CD4-positive, alpha-beta T cell treated with Interleukin-4 for 1 hour (primary cell): ENCODE measurements around the gene BCAS1.
"Not testable (repeated sequence)": the region's sequence is repeated elsewhere in the genome, so short reads cannot be mapped to it uniquely, and the experiment has no call there.

Experiments used
- DNase-seq, 2 donors: peaks; one replicate each; pipeline ENCODE4 v3.0.0-alpha.2; 2020 to 2022

The BCAS1 gene

GRCh38 chr20:54013471-54013870, 56.9 kb downstream of the BCAS1 start:
- DNase-seq = no peak

DNA sequence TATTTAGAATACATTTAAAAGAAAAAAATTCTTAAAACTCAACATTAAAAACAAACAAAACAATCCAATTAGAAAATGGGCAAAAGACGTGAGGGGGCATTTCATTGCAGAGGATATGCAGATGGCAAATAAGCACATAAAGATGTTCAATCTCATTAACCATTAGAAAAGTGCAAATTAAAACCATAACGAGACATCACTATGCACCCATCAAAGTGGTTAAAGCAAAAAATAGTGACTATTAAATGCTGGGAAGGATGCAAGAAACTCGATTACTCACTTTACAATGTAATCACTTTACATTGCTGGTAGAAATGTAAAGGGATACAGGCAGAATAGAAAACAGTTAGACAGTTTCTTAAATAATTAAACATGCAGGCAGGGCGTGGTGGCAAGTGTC, 59.0 kb downstream of the BCAS1 start:
- DNase-seq = no peak

DNA sequence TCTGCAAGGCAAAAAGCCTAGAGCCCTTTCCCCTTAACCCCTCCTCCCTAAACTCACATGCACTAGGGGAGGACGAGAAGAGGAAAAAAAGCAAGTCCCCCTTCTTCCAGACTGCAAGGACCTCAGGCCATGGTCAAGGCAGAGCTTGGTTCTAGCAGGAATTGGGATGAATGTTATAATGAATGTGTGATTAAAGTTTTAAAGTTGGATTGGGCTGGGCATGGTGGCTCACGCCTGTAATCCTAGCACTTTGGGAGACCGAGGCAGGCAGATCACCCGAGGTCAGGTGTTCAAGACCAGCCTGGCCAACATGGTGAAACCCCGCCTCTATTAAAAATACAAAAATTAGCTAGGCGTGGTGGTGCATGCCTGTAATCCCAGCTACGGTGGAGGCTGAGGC, 64.2 kb downstream of the BCAS1 start:
- DNase-seq = not testable (repeated sequence)

DNA sequence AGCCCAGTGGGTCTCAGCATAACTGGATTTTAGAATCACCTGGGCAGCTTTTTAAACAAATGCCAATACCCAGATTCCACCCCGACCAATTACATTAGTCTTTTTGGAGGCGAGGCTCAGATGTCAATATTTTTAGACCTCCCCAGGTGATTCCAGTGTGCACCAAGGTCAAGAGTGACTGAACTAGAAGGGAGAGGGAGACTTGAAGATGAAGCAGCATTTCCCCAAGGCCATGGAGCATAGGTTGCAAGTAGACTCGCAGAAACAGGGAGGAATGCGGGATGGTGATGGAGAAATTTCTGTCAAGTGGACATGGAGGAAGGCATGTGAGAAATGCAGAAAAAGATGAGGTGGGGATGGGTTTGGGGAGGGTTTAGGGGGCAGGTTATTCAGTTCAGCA, 64.9 kb downstream of the BCAS1 start:
- DNase-seq = no peak

- DNase-seq = no peak
Measured at GRCh38 chr20:54004445-54004844, 65.9 kb downstream of the BCAS1 start.

DNA sequence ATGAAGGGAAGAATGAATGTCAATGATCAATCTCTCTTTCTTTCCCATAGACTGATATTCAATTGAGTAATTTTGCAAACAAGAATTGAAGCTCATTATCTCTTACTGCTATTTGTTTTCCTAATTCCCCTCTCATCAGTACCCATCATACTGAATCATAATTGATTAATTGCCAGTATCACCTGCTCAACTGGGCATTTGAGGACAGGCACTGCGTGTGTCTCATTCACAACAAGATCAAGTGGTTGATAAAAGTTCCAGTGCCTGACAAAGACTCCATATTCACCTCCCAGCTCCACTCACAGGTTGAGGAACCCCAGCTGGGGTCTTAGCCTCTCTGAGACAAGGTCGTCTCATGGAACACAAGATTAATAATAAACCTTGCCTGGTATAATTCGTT, 67.7 kb downstream of the BCAS1 start:
- no peak for DNase-seq

DNA sequence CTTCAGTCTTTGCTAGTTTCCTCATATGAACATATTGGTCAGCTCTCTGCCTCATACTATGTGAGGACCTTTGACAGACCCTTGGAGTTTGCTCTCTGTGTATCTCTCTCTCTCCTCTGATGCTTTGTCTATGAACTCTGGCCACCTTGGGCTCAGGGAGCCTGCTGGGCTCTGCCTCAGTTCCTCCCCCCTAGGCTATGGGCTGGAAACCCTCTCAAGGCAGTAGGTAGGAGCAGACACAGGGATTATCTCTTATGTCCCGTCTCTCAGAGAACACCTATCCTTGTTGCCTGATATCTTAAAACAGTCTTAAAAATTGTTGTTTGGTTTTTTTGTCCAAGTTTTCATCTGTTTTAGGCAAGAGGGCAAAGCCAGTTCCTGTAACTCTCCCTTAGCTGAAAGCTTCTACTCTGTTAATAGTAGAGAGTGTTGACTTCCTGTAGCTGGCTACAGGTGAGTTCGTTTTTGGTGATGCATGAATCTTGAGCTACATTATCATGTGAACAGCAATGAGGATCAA, 68.3 kb downstream of the BCAS1 start:
- DNase-seq = no peak

DNA sequence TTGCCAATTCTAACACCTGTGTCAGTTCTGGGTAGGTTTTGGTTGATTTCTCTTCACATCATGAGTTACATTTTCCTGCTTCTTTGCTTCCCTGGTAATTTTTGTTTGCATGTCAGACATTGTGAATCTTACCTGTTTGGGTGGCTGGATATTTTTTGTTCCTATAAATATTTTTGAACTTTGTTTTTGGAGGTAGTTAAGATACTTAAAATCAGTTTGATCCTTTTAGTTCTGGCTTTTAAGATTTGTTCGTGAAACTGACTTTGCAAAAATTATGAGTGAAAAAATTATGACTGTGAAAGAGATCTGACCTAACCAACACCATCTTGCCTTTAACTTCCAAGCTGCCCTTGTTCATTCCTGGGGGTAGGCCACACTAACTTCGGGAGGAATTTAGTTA, 69.5 kb downstream of the BCAS1 start:
- DNase-seq = no peak

- no peak for DNase-seq
Measured at GRCh38 chr20:54000262-54000661, 70.1 kb downstream of the BCAS1 start.

DNA sequence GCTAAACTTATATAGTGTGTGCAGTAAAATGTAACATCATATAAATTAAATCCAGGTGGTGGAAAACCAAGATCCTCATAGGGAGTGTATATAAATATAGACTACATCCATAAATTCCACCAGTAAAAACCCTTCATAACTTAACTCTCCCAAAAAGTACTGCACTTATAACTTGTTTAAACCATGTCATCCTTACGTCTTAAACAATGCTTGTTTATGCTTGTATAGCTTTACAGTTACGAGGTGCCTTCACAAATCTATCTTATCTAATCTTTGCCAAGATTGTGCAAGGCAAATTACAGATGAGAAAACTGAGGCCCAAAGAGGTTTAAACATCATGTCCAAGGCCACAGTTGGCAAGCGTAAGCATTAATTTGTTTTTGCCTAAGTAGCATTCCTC, 71.3 kb downstream of the BCAS1 start:
- no peak for DNase-seq

DNA sequence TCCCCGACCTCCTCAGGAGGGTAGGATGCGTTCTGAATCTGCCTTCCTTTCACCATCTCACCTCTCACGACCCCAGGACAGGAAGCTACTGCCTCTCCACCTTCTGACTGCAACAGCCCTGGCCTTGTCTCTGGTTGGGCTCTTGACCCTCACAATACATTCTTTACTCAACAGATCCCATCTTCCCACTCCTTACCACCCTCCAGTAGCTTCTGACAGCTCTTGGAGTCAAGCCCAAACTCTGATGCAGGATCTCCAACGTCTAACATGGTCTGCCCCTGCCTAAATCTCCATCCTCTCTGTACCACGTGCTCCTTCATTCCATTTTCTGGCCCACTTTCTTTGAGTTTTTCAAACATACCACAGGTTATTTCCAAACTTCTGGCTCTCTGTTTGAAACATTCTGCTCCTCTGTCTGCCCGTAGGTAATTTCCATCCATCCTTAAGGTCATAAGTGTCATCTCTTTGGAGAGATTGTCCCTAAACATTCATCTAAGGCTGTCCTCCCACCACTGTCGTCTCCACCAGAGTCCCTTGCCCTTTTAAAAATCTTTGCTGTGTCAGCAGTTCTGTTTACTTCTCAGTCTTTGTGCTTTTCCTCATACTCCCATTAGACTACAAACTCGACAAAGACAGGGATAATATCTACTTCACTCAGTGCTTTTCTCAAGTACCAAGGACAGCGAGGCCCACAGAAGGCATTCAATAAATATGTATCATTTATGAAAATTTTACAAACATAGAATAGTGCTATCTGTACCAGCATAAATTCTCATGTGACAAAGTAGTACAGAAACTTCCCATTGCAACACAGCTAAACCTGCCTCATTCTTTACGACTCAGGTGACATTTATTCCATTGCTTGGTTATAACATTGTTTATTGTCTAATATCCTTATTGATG, 73.6 kb downstream of the BCAS1 start:
- DNase-seq = no peak

DNA sequence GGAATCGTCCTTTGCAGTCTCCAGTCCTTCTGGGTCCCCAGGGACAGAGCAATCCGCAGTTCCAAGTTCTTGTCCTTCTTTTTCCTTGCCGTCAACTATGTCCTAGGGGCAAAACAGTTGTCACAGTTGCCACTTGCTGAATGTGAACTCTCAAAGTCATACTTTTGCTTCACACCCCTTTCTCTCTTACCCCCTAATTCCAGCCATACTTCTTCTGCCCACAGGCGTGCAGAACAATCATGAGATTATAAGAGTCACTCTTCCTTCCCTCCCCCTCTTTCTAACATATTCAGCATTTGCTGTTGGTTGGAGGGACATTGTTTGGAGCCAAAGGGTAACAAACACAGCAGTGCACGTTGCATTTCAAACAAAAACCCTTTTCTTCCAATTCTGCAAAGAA, 74.4 kb downstream of the BCAS1 start:
- DNase-seq = no peak

GRCh38 chr20:53994088-53994487, 76.3 kb downstream of the BCAS1 start:
- no peak for DNase-seq

DNA sequence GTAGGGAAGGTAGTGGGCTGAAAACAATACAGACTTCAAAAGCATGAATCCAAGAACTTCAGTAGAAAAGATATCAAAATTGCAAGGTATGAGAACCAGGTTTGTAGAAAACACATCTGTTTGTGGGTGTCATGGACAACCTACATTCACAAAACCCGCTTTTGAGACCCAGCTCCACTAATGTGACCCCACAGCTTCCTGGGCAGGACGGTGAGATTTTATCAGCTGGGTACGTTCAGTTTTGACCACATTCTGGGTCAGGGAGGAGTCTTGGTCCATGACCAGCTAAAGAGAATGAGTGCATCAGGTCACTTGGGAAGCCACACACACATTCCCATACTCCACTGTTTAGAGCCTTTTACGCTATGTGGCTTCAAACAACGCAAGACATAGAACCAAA, 77.1 kb downstream of the BCAS1 start:
- DNase-seq = no peak

DNA sequence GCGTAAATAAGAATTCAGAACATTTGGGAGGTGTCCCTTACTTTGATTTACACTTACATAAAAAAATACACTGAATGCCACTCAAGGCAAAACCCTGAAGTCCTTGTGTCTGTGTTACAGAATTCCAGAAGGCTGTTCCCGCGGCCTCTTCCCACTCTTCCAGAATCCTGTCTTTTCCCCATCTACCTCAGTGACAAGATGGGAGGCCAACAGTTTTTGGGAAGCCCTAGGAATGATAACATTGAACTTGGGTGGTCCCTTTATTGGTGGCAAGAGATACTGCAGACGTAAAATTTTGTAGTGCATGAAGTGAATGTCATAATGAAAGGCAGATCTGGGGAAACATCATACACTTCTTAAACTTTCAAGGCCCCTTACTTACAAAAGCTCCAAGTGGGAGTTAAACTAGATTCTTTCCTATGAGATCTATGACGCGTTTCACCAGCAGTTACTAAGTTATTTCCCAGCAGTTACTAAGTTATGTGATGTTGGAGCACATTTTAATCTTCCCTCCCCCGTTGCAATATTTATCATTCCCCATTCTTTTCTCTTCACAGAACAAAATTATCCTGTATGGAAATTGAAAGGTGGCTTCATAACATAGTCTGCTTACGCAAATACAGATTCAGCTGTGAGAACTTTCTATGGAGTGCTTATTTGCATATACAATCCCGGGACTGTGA, 79.5 kb downstream of the BCAS1 start:
- DNase-seq = no peak

GRCh38 chr20:53990003-53990402, 80.4 kb downstream of the BCAS1 start:
- no peak for DNase-seq

DNA sequence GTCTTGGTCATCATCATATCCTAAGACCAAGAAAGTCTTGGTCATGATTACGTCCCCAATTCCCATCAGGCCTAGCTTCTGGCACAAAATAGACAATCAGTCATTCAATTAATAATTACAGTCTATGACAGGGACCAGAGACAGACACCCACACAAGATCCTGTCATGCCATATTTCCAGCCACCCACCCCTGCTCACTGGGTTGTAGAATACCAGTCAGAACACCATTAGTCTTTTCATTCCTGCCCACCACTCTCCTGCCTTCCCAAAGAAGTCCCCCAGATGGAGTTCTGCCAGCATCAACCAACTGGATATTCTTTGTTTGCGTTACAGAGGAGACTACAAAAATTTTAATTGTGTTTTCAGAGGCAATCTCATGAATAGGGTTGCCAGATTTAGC, 81.0 kb downstream of the BCAS1 start:
- no peak for DNase-seq

DNA sequence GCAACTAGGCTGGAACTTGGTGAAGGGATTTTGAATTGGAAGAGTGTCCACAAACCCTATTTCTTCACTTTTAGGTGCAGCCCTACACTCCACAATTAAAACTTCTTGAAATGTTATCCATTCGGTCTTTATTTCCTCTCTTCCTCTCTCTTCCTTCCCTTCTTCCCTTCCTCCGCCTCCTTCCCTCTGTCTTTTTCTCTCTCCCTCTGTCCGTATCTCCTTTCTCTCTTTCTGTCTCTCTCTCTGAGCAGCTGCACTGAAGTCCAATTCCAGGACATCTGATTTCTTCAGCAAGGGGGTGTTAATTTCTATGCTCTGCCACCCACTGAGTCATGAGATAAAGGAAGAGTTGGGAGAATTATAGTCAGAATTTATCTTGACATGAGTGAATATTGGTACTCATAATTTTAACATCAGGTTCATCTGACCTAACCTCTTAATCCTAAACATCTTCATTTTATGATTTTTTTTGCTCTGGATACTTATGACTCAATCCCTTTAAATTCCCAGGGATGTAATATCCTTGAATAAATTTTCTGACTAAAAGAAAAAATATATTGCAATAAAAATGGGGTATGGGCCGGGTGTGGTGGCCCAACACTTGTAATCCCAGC, 84.2 kb downstream of the BCAS1 start:
- DNase-seq = no peak

DNA sequence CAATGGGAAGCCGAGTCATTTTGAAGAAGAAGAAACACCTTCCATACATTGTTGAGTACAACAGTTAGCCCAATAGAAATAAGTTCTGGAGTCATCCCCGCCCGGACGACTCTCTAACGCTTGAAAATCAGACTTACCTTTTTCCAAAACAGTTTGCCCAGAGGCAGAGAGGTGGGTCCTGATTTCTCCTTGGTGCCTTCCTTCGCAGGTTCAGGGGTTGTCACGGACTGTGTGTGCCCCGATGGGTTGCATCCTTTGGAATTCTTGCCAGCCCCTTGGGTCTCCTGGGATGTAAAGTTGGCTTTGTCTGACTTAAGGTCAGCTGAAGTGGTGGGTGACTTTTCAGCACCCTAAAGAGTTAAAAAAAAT, 85.3 kb downstream of the BCAS1 start:
- DNase-seq = no peak

GRCh38 chr20:53984356-53985149, 85.8 kb downstream of the BCAS1 start:
- no peak for DNase-seq

DNA sequence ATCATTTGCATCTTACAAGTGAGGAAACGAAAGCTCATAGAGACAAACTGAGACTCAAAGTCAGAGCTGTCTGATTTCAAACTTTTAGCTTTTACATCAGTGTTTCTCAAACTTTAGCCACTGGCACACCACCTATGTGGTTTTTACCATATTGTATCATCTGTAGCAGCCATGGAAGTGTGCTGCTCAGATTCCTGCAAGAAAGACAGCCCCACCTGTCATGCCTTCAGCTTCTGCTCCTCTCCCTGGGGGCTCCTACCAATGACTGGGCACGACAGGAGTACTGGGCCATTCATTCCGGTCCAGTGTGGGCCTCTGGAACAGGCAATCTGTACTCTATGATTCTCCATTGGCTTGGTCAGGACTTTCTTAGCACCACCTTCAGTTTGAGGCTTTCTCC, 87.0 kb downstream of the BCAS1 start:
- DNase-seq = no peak

DNA sequence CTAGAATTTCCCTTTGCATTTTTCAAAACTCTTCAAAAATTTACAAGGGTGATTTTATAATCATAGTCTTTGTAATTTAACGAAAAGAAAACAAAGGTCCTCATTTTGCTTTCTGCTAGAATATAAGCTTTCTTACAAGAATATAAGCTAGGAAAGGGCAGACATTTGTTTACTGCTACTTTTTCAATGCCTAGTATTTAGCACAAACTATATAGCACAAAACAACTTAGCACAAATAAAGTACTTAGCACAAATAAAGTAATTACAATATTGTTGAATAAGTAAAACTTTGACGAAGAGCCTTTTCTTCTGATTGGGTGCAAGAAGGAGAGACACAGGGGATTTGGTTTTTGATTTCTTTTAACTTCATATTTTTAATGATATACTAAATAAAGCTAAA, 87.8 kb downstream of the BCAS1 start:
- DNase-seq = no peak
